HFF-Myc (cell line): ENCODE measurements around the gene TMEM117.

ENCODE experiments used
- DNase-seq: peaks from one replicate; pipeline ENCODE4 v3.0.0-alpha.2; 2011; ENCODE audit warnings: low read depth; ENCODE audit errors: extremely low read depth
- H3K4me3 ChIP-seq: replicated peaks from 2 replicates; pipeline ENCODE4 v1.5.1; 2011; ENCODE audit warnings: low read depth, mild to moderate bottlenecking, control low read depth, low read length
- TF ChIP-seq, protein P1 (sequence below): IDR thresholded peaks from 2 replicates; pipeline ENCODE4 v1.5.1; 2012; ENCODE audit warnings: mild to moderate bottlenecking, low read depth, low read length, control low read depth; ENCODE audit errors: missing control alignments

Gene TMEM117

GRCh38 chr12:43914391-43914790 is 78.5 kb downstream of the TMEM117 start:
- no peak overlapping the region for H3K4me3 ChIP-seq
- no peak for DNase-seq
- TF ChIP-seq, protein P1, sequence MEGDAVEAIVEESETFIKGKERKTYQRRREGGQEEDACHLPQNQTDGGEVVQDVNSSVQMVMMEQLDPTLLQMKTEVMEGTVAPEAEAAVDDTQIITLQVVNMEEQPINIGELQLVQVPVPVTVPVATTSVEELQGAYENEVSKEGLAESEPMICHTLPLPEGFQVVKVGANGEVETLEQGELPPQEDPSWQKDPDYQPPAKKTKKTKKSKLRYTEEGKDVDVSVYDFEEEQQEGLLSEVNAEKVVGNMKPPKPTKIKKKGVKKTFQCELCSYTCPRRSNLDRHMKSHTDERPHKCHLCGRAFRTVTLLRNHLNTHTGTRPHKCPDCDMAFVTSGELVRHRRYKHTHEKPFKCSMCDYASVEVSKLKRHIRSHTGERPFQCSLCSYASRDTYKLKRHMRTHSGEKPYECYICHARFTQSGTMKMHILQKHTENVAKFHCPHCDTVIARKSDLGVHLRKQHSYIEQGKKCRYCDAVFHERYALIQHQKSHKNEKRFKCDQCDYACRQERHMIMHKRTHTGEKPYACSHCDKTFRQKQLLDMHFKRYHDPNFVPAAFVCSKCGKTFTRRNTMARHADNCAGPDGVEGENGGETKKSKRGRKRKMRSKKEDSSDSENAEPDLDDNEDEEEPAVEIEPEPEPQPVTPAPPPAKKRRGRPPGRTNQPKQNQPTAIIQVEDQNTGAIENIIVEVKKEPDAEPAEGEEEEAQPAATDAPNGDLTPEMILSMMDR = no peak

DNA sequence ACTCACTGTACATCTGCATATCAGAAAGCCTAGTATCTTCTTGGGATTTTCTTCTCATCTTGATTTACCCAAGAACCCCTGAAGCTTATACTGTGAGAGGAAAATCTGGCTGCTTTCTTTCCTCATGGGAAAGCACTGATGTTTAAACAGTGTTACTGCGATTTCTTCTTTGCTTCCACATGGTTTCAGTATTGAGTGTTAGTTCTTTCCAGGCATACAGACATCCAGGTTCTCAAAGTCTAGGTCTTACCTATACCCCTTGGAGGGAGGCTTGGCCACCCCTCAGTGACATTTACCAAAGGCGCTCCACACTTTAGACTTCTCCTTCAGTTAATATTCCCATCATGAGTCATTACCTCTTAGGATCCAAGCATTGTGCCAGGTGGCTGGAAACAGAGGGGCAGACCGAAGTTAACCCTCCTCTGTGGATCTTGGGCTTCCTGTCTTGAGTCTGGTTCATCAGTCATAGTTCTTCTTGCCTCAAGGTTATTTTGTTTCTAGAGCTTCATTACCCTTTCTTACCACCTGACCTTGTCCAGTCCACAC is 79.1 kb downstream of the TMEM117 start:
- TF ChIP-seq, protein P1 = no peak
- DNase-seq = no peak

GRCh38 chr12:43917896-43918295 is 82.0 kb downstream of the TMEM117 start:
- TF ChIP-seq, protein P1 = no peak
- DNase-seq = no peak
- no peak overlapping the region for H3K4me3 ChIP-seq

More for the DNA sequence above, 79.1 kb downstream of the TMEM117 start:
- H3K4me3 ChIP-seq = no peak overlapping the region

GRCh38 chr12:43921666-43922337 is 85.9 kb downstream of the TMEM117 start:
- peak; percentile 15 for DNase-seq
- H3K4me3 ChIP-seq = no peak overlapping the region
- TF ChIP-seq, protein P1 = no peak

GRCh38 chr12:43930032-43930431 is 94.2 kb downstream of the TMEM117 start:
- no peak for DNase-seq
- H3K4me3 ChIP-seq = no peak overlapping the region
- TF ChIP-seq, protein P1 = no peak

- DNase-seq = no peak
- no peak overlapping the region for H3K4me3 ChIP-seq
- TF ChIP-seq, protein P1 = no peak
Observed at GRCh38 chr12:43931187-43931586, 95.3 kb downstream of the TMEM117 start.
